ENCODE measurements around the gene PIGQ.

PIGQ gene

GRCh38 chr16:590188-590814 is 20.5 kb downstream of the PIGQ start:
- Histone ChIP-seq H3K4me2 (ENCODE audit: low read length) (peak overlapping the region; percentile 79), H3K9ac (peak overlapping the region; percentile 40), H3K27me3 (ENCODE audit: control insufficient read depth, insufficient read depth, low read length) (no peaks in the 10 kb centered on the region), H3K36me3 (ENCODE audit: control insufficient read depth, insufficient read depth, low read length) (no peaks in the 10 kb centered on the region), H2AFZ (peak overlapping the region; percentile 78), H3K4me1 (peaks cover 33% of the 10 kb centered on the region), H3K79me2 (peaks cover 16% of the 10 kb centered on the region), H3K9me3 (ENCODE audit: control insufficient read depth, low read length) (no peaks in the 10 kb centered on the region), H3K4me3 (ENCODE audit: low read depth, low read length) (peak overlapping the region; percentile 61), H3K27ac (peak overlapping the region; percentile 54)
- no peak for TF ChIP-seq CTCF (IDR thresholded peaks at IDR 0.05)

GRCh38 chr16:590815-591200 is 21.0 kb downstream of the PIGQ start:
- Histone ChIP-seq H3K27ac (no peak overlapping the region), H3K9ac (no peak overlapping the region), H3K4me2 (ENCODE audit: low read length) (peak overlapping the region; percentile 79), H3K27me3 (ENCODE audit: control insufficient read depth, insufficient read depth, low read length) (no peaks in the 10 kb centered on the region), H3K9me3 (ENCODE audit: control insufficient read depth, low read length) (no peaks in the 10 kb centered on the region), H3K36me3 (ENCODE audit: control insufficient read depth, insufficient read depth, low read length) (no peaks in the 10 kb centered on the region), H3K79me2 (peaks cover 18% of the 10 kb centered on the region), H3K4me1 (peaks cover 28% of the 10 kb centered on the region), H3K4me3 (ENCODE audit: low read depth, low read length) (peak overlapping the region; percentile 61), H2AFZ (no peak overlapping the region)
- TF ChIP-seq CTCF (IDR thresholded peaks at IDR 0.05): no peak

GRCh38 chr16:591231-591630 is 21.5 kb downstream of the PIGQ start:
- peak overlapping the region; percentile 79 for H3K4me2 ChIP-seq (ENCODE audit: low read length)
- peaks cover 24% of the 10 kb centered on the region for H3K4me1 ChIP-seq
- H2AFZ ChIP-seq: no peak overlapping the region
- no peak overlapping the region for H3K27ac ChIP-seq
- no peaks in the 10 kb centered on the region for H3K9me3 ChIP-seq (ENCODE audit: control insufficient read depth, low read length)
- H3K79me2 ChIP-seq: peaks cover 23% of the 10 kb centered on the region
- H3K9ac ChIP-seq: no peak overlapping the region
- peak overlapping the region; percentile 61 for H3K4me3 ChIP-seq (ENCODE audit: low read depth, low read length)
- TF ChIP-seq CTCF (IDR thresholded peaks at IDR 0.05): no peak
- H3K27me3 ChIP-seq (ENCODE audit: control insufficient read depth, insufficient read depth, low read length): no peaks in the 10 kb centered on the region
- H3K36me3 ChIP-seq (ENCODE audit: control insufficient read depth, insufficient read depth, low read length): no peaks in the 10 kb centered on the region

GRCh38 chr16:591892-592517 is 22.2 kb downstream of the PIGQ start:
- Histone ChIP-seq H3K4me2 (ENCODE audit: low read length) (peak overlapping the region; percentile 58), H3K27ac (no peak overlapping the region), H3K9me3 (ENCODE audit: control insufficient read depth, low read length) (no peaks in the 10 kb centered on the region), H3K9ac (no peak overlapping the region), H2AFZ (no peak overlapping the region), H3K27me3 (ENCODE audit: control insufficient read depth, insufficient read depth, low read length) (no peaks in the 10 kb centered on the region), H3K4me3 (ENCODE audit: low read depth, low read length) (peak overlapping the region; percentile 7), H3K4me1 (peaks cover 20% of the 10 kb centered on the region), H3K79me2 (peaks cover 30% of the 10 kb centered on the region), H3K36me3 (ENCODE audit: control insufficient read depth, insufficient read depth, low read length) (no peaks in the 10 kb centered on the region)
- no peak for TF ChIP-seq CTCF (IDR thresholded peaks at IDR 0.05)

Measured in parathyroid adenoma (tissue), 2 donors.